GM04504 (cell line): ENCODE measurements around the gene EPS8L2.

Source experiments
- DNase-seq: peaks from one replicate; pipeline ENCODE4 v3.0.0-alpha.2; 2012; ENCODE audit warnings: low read depth

Gene EPS8L2

DNA sequence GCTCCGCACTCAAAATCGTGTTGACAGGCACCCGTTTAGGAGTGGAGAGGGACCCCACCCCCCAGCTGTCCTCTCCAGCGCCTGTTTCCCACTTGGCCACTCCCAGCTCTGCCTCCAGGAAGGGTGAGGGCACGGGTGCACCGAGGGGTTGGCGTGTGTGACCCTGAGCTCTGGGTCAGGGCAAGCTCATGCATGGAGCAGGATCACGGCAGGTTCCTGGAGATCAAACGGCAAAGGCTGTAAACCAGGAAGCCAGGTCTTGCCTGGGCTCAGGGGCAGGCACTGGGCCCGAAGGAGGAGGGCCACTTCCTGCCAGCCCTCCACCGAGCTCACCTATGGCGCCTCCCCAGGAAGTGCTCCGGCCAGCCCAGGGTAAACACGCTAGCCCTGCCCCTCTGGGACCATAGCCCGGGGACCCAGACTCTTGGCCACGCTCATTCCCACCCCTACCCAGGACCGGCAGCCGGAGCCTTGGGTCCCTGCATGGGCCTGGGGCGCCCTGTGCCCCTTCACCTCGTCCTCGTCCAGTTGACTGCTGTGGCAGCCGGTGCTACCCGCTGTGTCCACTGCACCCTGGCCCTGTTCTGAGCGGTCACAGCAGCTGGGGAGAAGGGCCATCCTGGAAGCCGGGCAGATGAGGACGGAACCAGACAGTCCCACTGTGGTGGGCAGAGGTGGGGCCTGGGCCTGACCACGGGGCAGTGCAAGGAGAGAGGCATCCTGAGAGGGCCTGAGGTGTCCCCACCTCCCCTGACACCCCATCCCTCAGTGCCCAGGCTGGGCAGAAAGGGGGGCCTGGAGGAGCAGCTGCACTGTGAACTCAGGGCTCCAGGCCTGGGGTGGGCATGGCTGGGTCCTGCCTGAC, 1.0 kb upstream of the EPS8L2 start:
- DNase-seq = no peak

DNA sequence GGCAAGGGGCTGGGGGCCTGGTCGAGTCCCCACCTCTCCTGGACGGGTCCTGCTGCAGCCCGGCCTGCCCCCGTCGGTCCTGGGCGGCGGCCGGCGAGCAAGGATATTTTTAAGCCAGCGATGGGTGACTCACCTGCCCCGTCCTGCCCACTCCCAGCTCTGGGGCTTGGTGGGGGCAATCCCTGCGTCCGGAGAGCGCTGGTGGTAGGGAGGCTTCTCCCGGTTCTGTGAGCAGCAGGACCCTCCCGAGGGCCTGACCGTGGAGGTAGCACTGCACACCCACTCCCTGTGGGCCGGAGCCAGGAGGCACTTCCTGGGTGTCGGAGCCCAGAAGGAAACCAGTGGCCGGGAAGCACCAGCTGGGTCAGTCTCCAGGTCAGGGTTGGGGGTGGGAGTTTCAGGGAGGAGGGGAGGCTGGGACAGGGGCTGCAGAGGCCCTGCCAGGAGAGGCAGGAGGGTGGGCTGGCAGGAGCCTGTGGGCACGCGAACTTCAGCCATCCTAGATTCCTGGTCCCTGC, 467 bp downstream of the EPS8L2 start:
- DNase-seq = no peak

- DNase-seq = no peak
Measured at GRCh38 chr11:706957-707816, 1.2 kb downstream of the EPS8L2 start.

- no peak for DNase-seq
Measured at GRCh38 chr11:707817-708420, 1.9 kb downstream of the EPS8L2 start.

GRCh38 chr11:708511-708910, 2.5 kb downstream of the EPS8L2 start:
- no peak for DNase-seq

- no peak for DNase-seq
Measured at GRCh38 chr11:709109-709997, 3.3 kb downstream of the EPS8L2 start.

DNA sequence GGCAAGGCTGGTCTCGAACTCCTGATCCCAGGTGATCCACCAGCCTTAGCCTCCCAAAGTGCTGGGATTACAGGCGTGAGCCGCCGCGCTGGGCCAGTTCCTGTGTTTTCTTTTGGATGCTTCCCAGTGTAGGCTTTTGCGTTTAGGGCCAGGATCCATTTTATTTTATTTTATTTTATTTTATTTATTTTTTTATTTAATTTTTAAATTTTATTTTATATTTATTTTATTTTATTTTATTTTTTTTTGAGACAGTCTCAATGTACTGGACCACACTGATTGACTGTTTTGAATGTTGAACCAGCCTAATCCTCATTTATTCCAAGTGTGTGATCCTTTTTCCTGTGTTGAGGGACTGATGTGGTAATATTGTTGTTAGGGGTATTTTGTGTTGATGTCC, 8.4 kb downstream of the EPS8L2 start:
- DNase-seq = no peak

GRCh38 chr11:719214-720016, 13.4 kb downstream of the EPS8L2 start:
- no peak for DNase-seq

DNA sequence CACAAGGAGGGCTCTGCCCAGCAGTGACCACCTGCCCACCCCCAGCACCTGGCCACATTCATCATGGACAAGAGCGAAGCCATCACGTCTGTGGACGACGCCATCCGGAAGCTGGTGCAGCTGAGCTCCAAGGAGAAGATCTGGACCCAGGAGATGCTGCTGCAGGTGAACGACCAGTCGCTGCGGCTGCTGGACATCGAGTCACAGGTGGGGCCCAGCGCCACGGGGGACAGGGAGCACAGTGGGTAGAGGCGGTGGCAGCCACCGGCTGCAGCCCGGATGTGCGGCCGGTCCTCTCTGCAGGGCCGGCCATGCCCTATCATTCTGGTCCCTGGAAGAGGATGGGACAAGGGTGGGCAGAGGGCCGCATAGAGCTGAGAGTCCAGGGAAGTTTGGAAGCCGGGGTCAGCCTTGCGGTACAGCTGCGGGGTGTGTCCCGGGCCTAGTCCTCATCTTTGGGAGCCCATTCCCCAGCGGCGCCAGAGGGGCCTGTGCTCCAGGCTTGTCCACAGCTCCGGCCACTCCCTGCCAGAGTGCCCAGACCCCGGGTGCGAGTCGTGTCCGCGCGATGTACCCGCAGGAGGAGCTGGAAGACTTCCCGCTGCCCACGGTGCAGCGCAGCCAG, 14.1 kb downstream of the EPS8L2 start:
- no peak for DNase-seq

GRCh38 chr11:720642-721246, 14.7 kb downstream of the EPS8L2 start:
- no peak for DNase-seq

DNA sequence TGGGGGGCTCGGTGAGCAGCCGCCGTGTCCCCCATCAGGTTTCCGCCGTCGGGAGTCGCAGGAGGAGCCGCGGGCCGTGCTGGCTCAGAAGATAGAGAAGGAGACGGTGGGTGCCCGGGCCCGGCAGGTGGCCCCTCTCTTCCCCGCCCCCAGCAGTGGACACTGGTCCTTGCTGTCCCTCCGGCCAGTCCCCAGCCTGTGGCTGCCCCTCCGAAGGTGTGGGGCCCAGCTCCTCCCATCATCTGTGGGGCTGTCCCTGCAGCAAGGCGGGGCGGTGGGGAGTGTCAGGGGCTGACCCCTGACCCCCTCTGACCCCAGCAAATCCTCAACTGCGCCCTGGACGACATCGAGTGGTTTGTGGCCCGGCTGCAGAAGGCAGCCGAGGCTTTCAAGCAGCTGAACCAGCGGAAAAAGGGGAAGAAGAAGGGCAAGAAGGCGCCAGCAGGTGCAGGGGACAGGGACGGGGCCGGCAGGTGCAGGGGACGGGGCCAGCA, 15.3 kb downstream of the EPS8L2 start:
- no peak for DNase-seq

- no peak for DNase-seq
Measured at GRCh38 chr11:721741-722345, 15.8 kb downstream of the EPS8L2 start.

GRCh38 chr11:722346-722811, 16.3 kb downstream of the EPS8L2 start:
- DNase-seq = no peak

GRCh38 chr11:723120-723883, 17.3 kb downstream of the EPS8L2 start:
- no peak for DNase-seq

DNA sequence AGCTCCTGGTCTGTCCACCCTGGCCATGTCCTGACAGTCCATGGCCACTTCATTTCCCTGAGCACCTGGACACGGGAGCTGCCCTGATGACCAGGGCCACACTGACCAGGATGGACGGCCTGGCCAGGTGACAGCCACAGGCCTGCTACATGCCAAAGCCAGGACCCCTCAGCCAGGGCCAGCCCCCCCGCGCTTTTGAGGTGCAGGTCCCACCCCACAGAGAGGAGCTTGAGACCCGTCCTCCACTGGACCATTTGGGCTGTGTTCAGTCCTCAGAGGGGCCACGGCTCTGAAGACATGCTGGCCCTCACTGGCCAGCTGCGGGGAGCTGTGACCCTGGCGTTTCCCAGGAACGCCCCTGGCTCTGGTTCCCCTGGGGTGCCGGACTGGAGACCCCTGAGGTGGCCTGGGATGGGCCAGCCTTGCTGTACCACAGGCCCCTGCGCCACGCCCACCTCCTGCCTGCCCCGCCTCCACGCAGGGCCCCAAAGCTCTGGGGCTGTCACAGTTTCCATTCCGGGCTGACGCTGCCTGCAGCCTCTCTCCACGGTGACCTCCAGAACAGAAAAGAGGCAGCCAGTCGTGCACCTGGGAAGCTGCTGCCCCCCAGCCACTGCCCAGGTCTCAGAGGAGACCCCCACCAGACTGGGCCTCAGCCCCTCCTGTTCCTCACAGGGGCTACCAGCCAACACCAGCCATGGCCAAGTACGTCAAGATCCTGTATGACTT, 18.2 kb downstream of the EPS8L2 start:
- no peak for DNase-seq

- no peak for DNase-seq
Measured at GRCh38 chr11:724778-725386, 18.9 kb downstream of the EPS8L2 start.

DNA sequence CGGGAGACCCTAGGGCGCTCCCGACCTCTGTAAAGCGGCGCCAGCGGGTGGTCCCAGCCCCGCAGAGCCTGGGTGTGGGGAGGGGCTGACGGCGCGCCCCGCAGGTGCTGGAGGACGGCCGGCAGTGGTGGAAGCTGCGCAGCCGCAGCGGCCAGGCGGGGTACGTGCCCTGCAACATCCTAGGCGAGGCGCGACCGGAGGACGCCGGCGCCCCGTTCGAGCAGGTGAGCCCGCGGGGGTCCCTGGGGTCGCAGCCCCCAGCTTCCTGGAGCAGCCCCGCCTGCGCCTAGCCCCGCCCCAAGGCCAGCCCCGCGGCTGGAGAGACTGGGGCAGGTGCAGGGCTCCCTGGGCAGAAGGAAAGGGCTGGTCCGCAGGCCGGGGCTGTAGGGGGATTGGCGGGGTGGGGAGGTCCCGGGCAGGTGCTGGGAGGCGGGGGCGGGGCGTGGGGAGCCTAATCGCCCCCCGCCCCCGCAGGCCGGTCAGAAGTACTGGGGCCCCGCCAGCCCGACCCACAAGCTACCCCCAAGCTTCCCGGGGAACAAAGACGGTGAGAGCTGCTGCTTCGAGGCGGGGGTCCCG, 19.7 kb downstream of the EPS8L2 start:
- DNase-seq = no peak
